Activated CD8-positive, alpha-beta T cell treated with anti-CD3 and anti-CD28 coated beads, Interleukin-2, amount 10 ng/mL, durations not matched to agents 7 days and 5 days (primary cell): ENCODE data around the gene KCNK16. TPM values are rescaled to one million over a fixed set of nuclear protein-coding genes. Genes with fewer than 3 reads are reported as not detected.

Experiments used
- ATAC-seq: fragments of 150-1000 bp; cut with Tn5 transposase; one replicate; pipeline ENCODE4 v1.10.0; 2021; ENCODE audit warnings: moderate library complexity
- CTCF ChIA-PET: fragments of 350-600 bp; sonication (Branson Sonifier 250); formaldehyde crosslinking; loops from one replicate; lab custom pipeline; 2021; ENCODE audit warnings: antibody characterized with exemption; lab: Charles Lee
- POLR2A ChIA-PET: fragments of 350-600 bp; sonication (Branson Sonifier 250); formaldehyde crosslinking; loops from one replicate; lab custom pipeline; 2021; ENCODE audit warnings: antibody characterized with exemption; lab: Charles Lee
- DNase-seq: peaks from one replicate; pipeline ENCODE4 v3.0.0-alpha.2; 2020
- H3K27ac Mint-ChIP-seq: one replicate; pipeline ENCODE4 v1.8.0; 2021; ENCODE audit warnings: mild to moderate bottlenecking, mixed read lengths
- H3K27me3 Mint-ChIP-seq: one replicate; pipeline ENCODE4 v1.8.0; 2021; ENCODE audit warnings: low read depth, mixed read lengths
- H3K36me3 Mint-ChIP-seq: one replicate; pipeline ENCODE4 v1.8.0; 2021; ENCODE audit warnings: low read depth, mixed read lengths
- H3K4me1 Mint-ChIP-seq: one replicate; pipeline ENCODE4 v1.8.0; 2021; ENCODE audit warnings: low read depth, mixed read lengths
- H3K4me3 Mint-ChIP-seq: one replicate; pipeline ENCODE4 v1.8.0; 2021; ENCODE audit warnings: mild to moderate bottlenecking, mixed read lengths
- H3K9me3 Mint-ChIP-seq: one replicate; pipeline ENCODE4 v1.8.0; 2022; ENCODE audit warnings: mixed read lengths; ENCODE audit not compliant: insufficient read depth
- total RNA-seq, 2 experiments: library from RNA; stranded (reverse); gene quantifications; one replicate each; pipeline ENCODE4 v1.2.3, GENCODE V29; 2021

The KCNK16 gene
- total RNA-seq, 2 experiments from 2014 or later, result not detected

- CTCF ChIA-PET, result no interaction called here
- POLR2A ChIA-PET, result no interaction called here
- H3K27me3 Mint-ChIP-seq, result no peaks in the 10 kb centered on the region
- ATAC-seq, result no peak
- no peak for DNase-seq
- no peak overlapping the region for H3K27ac Mint-ChIP-seq
- no peaks in the 10 kb centered on the region for H3K9me3 Mint-ChIP-seq
- no peak overlapping the region for H3K4me3 Mint-ChIP-seq
- no peaks in the 10 kb centered on the region for H3K4me1 Mint-ChIP-seq
- H3K36me3 Mint-ChIP-seq, result no peaks in the 10 kb centered on the region
Observed at GRCh38 chr6:39268171-39268570, 54.3 kb downstream of the KCNK16 start.

- CTCF ChIA-PET, result no interaction called here
- ATAC-seq, result no peak
- no peaks in the 10 kb centered on the region for H3K27me3 Mint-ChIP-seq
- DNase-seq, result no peak
- H3K27ac Mint-ChIP-seq, result no peak overlapping the region
- no peak overlapping the region for H3K4me3 Mint-ChIP-seq
- no peaks in the 10 kb centered on the region for H3K9me3 Mint-ChIP-seq
- no peaks in the 10 kb centered on the region for H3K36me3 Mint-ChIP-seq
- POLR2A ChIA-PET, result no interaction called here
- no peaks in the 10 kb centered on the region for H3K4me1 Mint-ChIP-seq
Observed at GRCh38 chr6:39266782-39267355, 55.6 kb downstream of the KCNK16 start.

GRCh38 chr6:39266375-39266774 lies 56.1 kb downstream of the KCNK16 start:
- H3K4me1 Mint-ChIP-seq, result no peaks in the 10 kb centered on the region
- POLR2A ChIA-PET, result no interaction called here
- no peak overlapping the region for H3K4me3 Mint-ChIP-seq
- DNase-seq, result no peak
- H3K27ac Mint-ChIP-seq, result no peak overlapping the region
- no peaks in the 10 kb centered on the region for H3K36me3 Mint-ChIP-seq
- CTCF ChIA-PET, result no interaction called here
- ATAC-seq, result no peak
- peaks cover under 1% of the 10 kb centered on the region for H3K27me3 Mint-ChIP-seq
- no peaks in the 10 kb centered on the region for H3K9me3 Mint-ChIP-seq

Other genes with a start within 250 kb of the KCNK16 start
- 10 to 100 TPM; 11.0 to 11.8 TPM for gene SAYSD1, start 207.5 kb downstream of the KCNK16 start, total RNA-seq
- 10 to 100 TPM; 12.0 TPM for gene KCNK5, start 93.2 kb downstream of the KCNK16 start, total RNA-seq
- gene KCNK17, start 8.3 kb downstream of the KCNK16 start, total RNA-seq, result not detected